H9 (cell line): ENCODE data around the gene PROP1. TPM values are rescaled to one million over a fixed set of nuclear protein-coding genes. Genes with fewer than 3 reads are reported as not detected.

Experiments
- DNase-seq: peaks from one replicate; pipeline ENCODE4 v3.0.0-alpha.2; 2017
- H2AFZ ChIP-seq: one replicate; pipeline ENCODE4 v1.6.1; 2013; ENCODE audit warnings: mild to moderate bottlenecking, low read length, control low read depth, moderate library complexity
- H2AK5ac ChIP-seq: 2 replicates; pipeline ENCODE4 v1.6.1; 2013; ENCODE audit warnings: low read length, control low read depth, mixed read lengths; ENCODE audit not compliant: insufficient read length
- H2BK120ac ChIP-seq: one replicate; pipeline ENCODE4 v1.6.1; 2013; ENCODE audit warnings: low read depth, mild to moderate bottlenecking, low read length, control low read depth, inconsistent platforms; ENCODE audit not compliant: poor library complexity, severe bottlenecking
- H2BK12ac ChIP-seq: 2 replicates; pipeline ENCODE4 v1.6.1; 2013; ENCODE audit warnings: low read length, control low read depth, mixed read lengths, low read depth; ENCODE audit not compliant: insufficient read length
- H2BK15ac ChIP-seq: 2 replicates; pipeline ENCODE4 v1.6.1; 2013; ENCODE audit warnings: low read depth, low read length, control low read depth
- H2BK20ac ChIP-seq: one replicate; pipeline ENCODE4 v1.6.1; 2013; ENCODE audit warnings: low read depth, mild to moderate bottlenecking, low read length, control low read depth, inconsistent platforms; ENCODE audit not compliant: poor library complexity, severe bottlenecking
- H2BK5ac ChIP-seq: 2 replicates; pipeline ENCODE4 v1.6.1; 2013; ENCODE audit warnings: low read length, control low read depth, mixed read lengths; ENCODE audit not compliant: insufficient read length
- H3K14ac ChIP-seq: 2 replicates; pipeline ENCODE4 v1.6.1; 2013; ENCODE audit warnings: low read length, control low read depth; ENCODE audit not compliant: insufficient read depth
- H3K18ac ChIP-seq: 2 replicates; pipeline ENCODE4 v1.6.1; 2013; ENCODE audit warnings: low read depth, mild to moderate bottlenecking, mixed read lengths, low read length, control low read depth; ENCODE audit not compliant: insufficient read length
- H3K23ac ChIP-seq: 2 replicates; pipeline ENCODE4 v1.6.1; 2013; ENCODE audit warnings: low read length, control low read depth, mixed read lengths, low read depth; ENCODE audit not compliant: insufficient read length
- H3K23me2 ChIP-seq: 2 replicates; pipeline ENCODE4 v1.6.1; 2013; ENCODE audit warnings: low read depth, mild to moderate bottlenecking, mixed read lengths, low read length, control low read depth; ENCODE audit not compliant: insufficient read length, poor library complexity, severe bottlenecking
- H3K27ac ChIP-seq: 2 replicates; pipeline ENCODE4 v1.5.1; 2013; ENCODE audit warnings: low read length, control low read depth, mixed read lengths, low read depth; ENCODE audit not compliant: insufficient read length
- H3K27me3 ChIP-seq: 2 replicates; pipeline ENCODE4 v1.6.1; 2013; ENCODE audit warnings: low read length, control low read depth, inconsistent platforms; ENCODE audit not compliant: insufficient read depth
- H3K4ac ChIP-seq: 2 replicates; pipeline ENCODE4 v1.6.1; 2013; ENCODE audit warnings: low read depth, mild to moderate bottlenecking, control low read depth, inconsistent platforms, low read length, moderate library complexity
- H3K4me1 ChIP-seq: 2 replicates; pipeline ENCODE4 v1.6.1; 2013; ENCODE audit warnings: low read length, control low read depth, inconsistent platforms; ENCODE audit not compliant: insufficient read depth
- H3K4me2 ChIP-seq: 2 replicates; pipeline ENCODE4 v1.6.1; 2013; ENCODE audit warnings: low read length, control low read depth, mixed read lengths; ENCODE audit not compliant: insufficient read length, insufficient read depth
- H3K56ac ChIP-seq: 2 replicates; pipeline ENCODE4 v1.6.1; 2013; ENCODE audit warnings: low read depth, mild to moderate bottlenecking, mixed read lengths, low read length, control low read depth; ENCODE audit not compliant: insufficient read length
- H3K79me1 ChIP-seq: 2 replicates; pipeline ENCODE4 v1.6.1; 2013; ENCODE audit warnings: low read depth, mild to moderate bottlenecking, moderate library complexity, low read length, control low read depth, inconsistent platforms; ENCODE audit not compliant: insufficient read depth, poor library complexity, severe bottlenecking
- H3K79me2 ChIP-seq: 2 replicates; pipeline ENCODE4 v1.6.1; 2013; ENCODE audit warnings: low read length, control low read depth, inconsistent platforms; ENCODE audit not compliant: insufficient read depth
- H3K9ac ChIP-seq: 2 replicates; pipeline ENCODE4 v1.6.1; 2013; ENCODE audit warnings: low read length, control low read depth, mixed read lengths; ENCODE audit not compliant: insufficient read length; ENCODE audit errors: extremely low read depth
- H3K9me3 ChIP-seq: one replicate; pipeline ENCODE4 v1.6.1; 2013; ENCODE audit warnings: low read depth, low read length, inconsistent platforms; ENCODE audit not compliant: control insufficient read depth
- H3T11ph ChIP-seq: one replicate; pipeline ENCODE4 v1.6.1; 2013; ENCODE audit warnings: mild to moderate bottlenecking, low read length, control low read depth, inconsistent platforms
- H4K20me1 ChIP-seq: one replicate; pipeline ENCODE4 v1.6.1; 2013; ENCODE audit not compliant: control insufficient read depth, insufficient read length, insufficient read depth
- H4K5ac ChIP-seq: 2 replicates; pipeline ENCODE4 v1.6.1; 2013; ENCODE audit warnings: low read depth, mild to moderate bottlenecking, mixed read lengths, low read length, control low read depth; ENCODE audit not compliant: insufficient read length
- H4K8ac ChIP-seq: replicated peaks from 2 replicates; pipeline ENCODE4 v1.6.1; 2013; ENCODE audit warnings: low read length, control low read depth, mixed read lengths, low read depth; ENCODE audit not compliant: insufficient read length
- H4K91ac ChIP-seq: 2 replicates; pipeline ENCODE4 v1.6.1; 2013; ENCODE audit warnings: low read depth, mild to moderate bottlenecking, moderate library complexity, mixed read lengths, low read length, control low read depth; ENCODE audit not compliant: insufficient read length
- H3K27ac Mint-ChIP-seq, 3 experiments: 2 replicates in 2 of 3; 3 replicates in 1 of 3; pipeline ENCODE4 v1.8.0; 2020 to 2021; ENCODE audit warnings: mixed read lengths in 3 of 3, mild to moderate bottlenecking in 1 of 3, moderate library complexity in 1 of 3
- H3K27me3 Mint-ChIP-seq: 2 replicates; pipeline ENCODE4 v1.8.0; 2021; ENCODE audit warnings: low read depth, mild to moderate bottlenecking, moderate library complexity, mixed read lengths
- H3K36me3 Mint-ChIP-seq, 3 experiments: 2 replicates in 2 of 3; 3 replicates in 1 of 3; pipeline ENCODE4 v1.8.0; 2020 to 2021; ENCODE audit warnings: low read depth in 3 of 3, mixed read lengths in 3 of 3; ENCODE audit not compliant: insufficient read depth in 1 of 3
- H3K4me1 Mint-ChIP-seq, 2 experiments: 2 replicates each; pipeline ENCODE4 v1.8.0; 2020; ENCODE audit warnings: mixed read lengths in 2 of 2
- H3K4me3 Mint-ChIP-seq, 2 experiments: 2 replicates in 1 of 2; 3 replicates in 1 of 2; pipeline ENCODE4 v1.8.0; 2020 to 2021; ENCODE audit warnings: mild to moderate bottlenecking in 2 of 2, mixed read lengths in 2 of 2, moderate library complexity in 1 of 2
- H3K9me3 Mint-ChIP-seq, 2 experiments: 2 replicates in 1 of 2; 3 replicates in 1 of 2; pipeline ENCODE4 v1.8.0; 2020; ENCODE audit warnings: mild to moderate bottlenecking in 2 of 2, mixed read lengths in 2 of 2, moderate library complexity in 1 of 2
- CTCF ChIP-seq: fragments of 200-600 bp; sonication (generic); conservative IDR thresholded peaks from 3 replicates; pipeline ENCODE4 v1.8.0; 2021; ENCODE audit warnings: antibody characterized with exemption, mild to moderate bottlenecking
- WGBS: extraction: QIAGEN DNeasy Blood & Tissue Kit; methylation state at CpG from one replicate; pipeline ENCODE4 v1.1.7; 2013; ENCODE audit warnings: missing lambda C conversion rate, low lambda C conversion rate, mixed read lengths; ENCODE audit not compliant: insufficient read length; ENCODE audit errors: extremely low coverage; 5-methylcytosine and 5-hydroxymethylcytosine counted together
- total RNA-seq: library from RNA; stranded (reverse); gene quantifications from 2 replicates; pipeline ENCODE4 v1.2.1, GENCODE V29; 2021

PROP1 gene
- total RNA-seq, 1 experiment from 2014 or later = not detected

GRCh38 chr5:177966009-177966838 lies 29.8 kb downstream of the PROP1 start:
- Histone ChIP-seq H3T11ph (no peak overlapping the region), H4K5ac (no peak overlapping the region)

More at GRCh38 chr5:177966009-177966838, 29.8 kb downstream of the PROP1 start:
- Histone ChIP-seq H3K4me1 (no peaks in the 10 kb centered on the region), H2BK20ac (no peak overlapping the region), H3K9ac (no peak overlapping the region), H3K27ac (no peak overlapping the region), H4K91ac (no peak overlapping the region), H3K23ac (no peak overlapping the region), H3K79me2 (no peaks in the 10 kb centered on the region), H2AFZ (no peak overlapping the region), H2BK15ac (no peak overlapping the region), H4K8ac (no peak overlapping the region), H3K18ac (no peak overlapping the region), H3K9me3 (no peaks in the 10 kb centered on the region), H3K4ac (no peak overlapping the region), H2BK120ac (no peak overlapping the region), H3K4me2 (no peak overlapping the region), H2AK5ac (no peak overlapping the region), H2BK12ac (no peak overlapping the region), H3K27me3 (no peaks in the 10 kb centered on the region), H3K56ac (no peak overlapping the region), H3K23me2 (no peaks in the 10 kb centered on the region), H2BK5ac (no peak overlapping the region), H3K79me1 (no peaks in the 10 kb centered on the region), H4K20me1 (no peaks in the 10 kb centered on the region), H3K14ac (no peak overlapping the region)
- Mint-ChIP-seq H3K4me3 (no peak overlapping the region), H3K4me1 (peaks cover 9 to 12% of the 10 kb centered on the region in 2 experiments), H3K36me3 (peaks cover 13 to 43% (median 25%) of the 10 kb centered on the region in 3 experiments), H3K9me3 (peaks cover 13 to 25% of the 10 kb centered on the region in 2 experiments), H3K27me3 (peaks cover 10% of the 10 kb centered on the region), H3K27ac (peak overlapping the region in 1 of 3 experiments; percentile 60; a peak in 1 of 7 replicates)
- no CpG with 5 or more reads among the region's 19 CpGs for WGBS
- DNase-seq = no peak
- no peak for TF ChIP-seq CTCF
